Upper lobe of left lung (tissue), 4 donors: ENCODE data around the gene ZNG1B.
A peak's percentile ranks its signal among the peaks of the same experiment; 100 is the strongest.
"Not testable (repeated sequence)": the region's sequence is repeated elsewhere in the genome, so short reads cannot be mapped to it uniquely, and the experiment has no call there.

ENCODE experiments used
- POLR2A ChIP-seq, 4 donors: fragments of 450-650 bp; IDR thresholded peaks; one replicate each; pipeline ENCODE4 v1.5.1; 2016 to 2017; ENCODE audit warnings: antibody characterized with exemption in 4 of 4, mild to moderate bottlenecking in 2 of 4
- POLR2AphosphoS5 ChIP-seq, 2 donors: sonication (generic); formaldehyde crosslinking; IDR thresholded peaks; one replicate each; pipeline ENCODE4 v1.5.1; 2017; ENCODE audit warnings: antibody characterized with exemption in 2 of 2
- TF ChIP-seq, protein P1 (sequence below), 6 experiments: fragments of 450-650 bp in 4 of 6; fragments of 200-600 bp in 2 of 6; sonication (generic) in 2 of 6; IDR thresholded peaks; one replicate each; pipeline ENCODE4 v1.5.1; 2016 to 2019; ENCODE audit warnings: antibody characterized with exemption in 6 of 6

DNA sequence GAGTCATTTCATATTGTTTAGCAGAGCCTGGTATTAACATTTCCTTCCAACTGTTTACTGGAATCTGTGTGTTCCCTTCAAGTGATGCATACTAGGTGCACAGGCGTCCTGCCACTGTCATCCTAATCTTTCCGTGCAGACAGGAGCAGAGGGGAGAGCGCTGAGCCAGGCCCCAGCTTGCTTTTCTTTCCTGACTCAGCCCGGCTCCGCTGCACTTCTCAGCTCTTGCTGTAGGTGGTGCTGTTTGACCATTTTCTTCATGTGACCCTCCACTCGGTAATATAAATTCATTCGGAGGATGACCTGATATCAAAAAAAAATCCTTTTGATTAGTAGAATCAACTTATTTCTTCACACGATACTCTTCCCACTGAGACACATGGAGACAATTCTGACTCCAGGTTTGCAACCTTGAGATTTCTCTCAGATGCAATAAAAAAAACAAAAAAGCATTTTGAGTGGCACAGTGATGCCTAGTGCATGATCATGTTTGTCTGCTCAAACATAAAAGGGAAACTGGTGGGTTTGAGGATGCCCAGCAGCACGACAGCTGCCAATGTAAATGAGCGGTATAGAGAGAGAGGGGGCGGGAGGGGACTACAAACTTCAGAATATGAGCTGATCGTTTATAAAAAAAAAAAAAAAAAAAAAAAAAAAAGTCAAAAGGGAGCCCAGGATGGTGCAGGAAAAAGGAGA, 90.0 kb downstream of the ZNG1B start:
- TF ChIP-seq, protein P1, sequence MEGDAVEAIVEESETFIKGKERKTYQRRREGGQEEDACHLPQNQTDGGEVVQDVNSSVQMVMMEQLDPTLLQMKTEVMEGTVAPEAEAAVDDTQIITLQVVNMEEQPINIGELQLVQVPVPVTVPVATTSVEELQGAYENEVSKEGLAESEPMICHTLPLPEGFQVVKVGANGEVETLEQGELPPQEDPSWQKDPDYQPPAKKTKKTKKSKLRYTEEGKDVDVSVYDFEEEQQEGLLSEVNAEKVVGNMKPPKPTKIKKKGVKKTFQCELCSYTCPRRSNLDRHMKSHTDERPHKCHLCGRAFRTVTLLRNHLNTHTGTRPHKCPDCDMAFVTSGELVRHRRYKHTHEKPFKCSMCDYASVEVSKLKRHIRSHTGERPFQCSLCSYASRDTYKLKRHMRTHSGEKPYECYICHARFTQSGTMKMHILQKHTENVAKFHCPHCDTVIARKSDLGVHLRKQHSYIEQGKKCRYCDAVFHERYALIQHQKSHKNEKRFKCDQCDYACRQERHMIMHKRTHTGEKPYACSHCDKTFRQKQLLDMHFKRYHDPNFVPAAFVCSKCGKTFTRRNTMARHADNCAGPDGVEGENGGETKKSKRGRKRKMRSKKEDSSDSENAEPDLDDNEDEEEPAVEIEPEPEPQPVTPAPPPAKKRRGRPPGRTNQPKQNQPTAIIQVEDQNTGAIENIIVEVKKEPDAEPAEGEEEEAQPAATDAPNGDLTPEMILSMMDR (IDR thresholded peaks at IDR 0.05) = peak in 1 of 6 experiments; percentile 9
- TF ChIP-seq POLR2A, POLR2AphosphoS5 (IDR thresholded peaks at IDR 0.05): not testable (repeated sequence)
